ENCODE data around the gene CLIC2. TPM values are rescaled to one million over a fixed set of nuclear protein-coding genes. Genes with fewer than 3 reads are reported as not detected.

The CLIC2 gene
- total and polyA plus RNA-seq, 10 of the 15 experiments (the other 5 are each of a cell fraction or from before 2014, with no cell fraction given): 18.4 to 41.0 (median 21.1) TPM

- no peaks in the 10 kb centered on the region for H3K36me3 ChIP-seq (ENCODE audit: control insufficient read depth in 2 of 2, insufficient read depth in 2 of 2, low read length in 1 of 2)
- FAIRE-seq (no peak), ATAC-seq (peak; percentile 92), DNase-seq (ENCODE audit: low read depth, low spot score) (peak; percentile 24)
- H3K9ac ChIP-seq (ENCODE audit: control insufficient read depth, insufficient read depth, low read length): peak within 1 kb of the TSS; percentile 65
- ChIA-PET POLR2A (no interaction called here), SMC1A (ENCODE audit: uncharacterized antibody, unreplicated experiment) (no interaction called here), RAD21 (ENCODE audit: unreplicated experiment) (interaction anchor here (1.2 to 1.8 kb wide), 2 partner anchors 33 to 47 kb away, joined by 3 to 4 read pairs; no protein-coding TSS in a partner anchor), CTCF (interaction anchor here (0.6 kb wide), 1 partner anchor 122 kb away, joined by 3 read pairs; no protein-coding TSS in a partner anchor)
- H3K4me3 ChIP-seq: peak within 1 kb of the TSS; percentile 56
- no peaks in the 10 kb centered on the region for H3K27me3 ChIP-seq (replicated peaks in 1 of 2; ENCODE audit: control insufficient read depth in 2 of 2, insufficient read depth in 2 of 2, low read length in 1 of 2)
- in situ Hi-C loops (cut with MboI) (no loop called here), intact Hi-C loops (cut with micrococcal nuclease; ENCODE audit: unreplicated experiment) (loop anchor here (1.0 kb wide), 1 partner anchor 48 kb away; the partner anchor contains the start of gene VBP1)
- no peaks in the 10 kb centered on the region for H4K20me1 ChIP-seq (ENCODE audit: control insufficient read depth, insufficient read depth)
- peaks cover 17% of the 10 kb centered on the region for H3K79me2 ChIP-seq (ENCODE audit: control insufficient read depth, insufficient read depth, low read length)
- peak within 1 kb of the TSS; percentile 68 for H3K27ac ChIP-seq (ENCODE audit: control insufficient read depth, insufficient read depth)
- TSS peak; percentile 56 for BruUV-seq (replicated peaks)
- no peaks in the 10 kb centered on the region for H3K4me1 ChIP-seq (ENCODE audit: control insufficient read depth, insufficient read depth, low read length)
- peak within 1 kb of the TSS; percentile 82 for H2AFZ ChIP-seq (ENCODE audit: control insufficient read depth, low read depth, low read length)
- 25% methylated on average over 58 of the region's 58 CpGs for WGBS (ENCODE audit: insufficient coverage, insufficient replicate concordance, low lambda C conversion rate, missing lambda C conversion rate)
- peak within 1 kb of the TSS; percentile 95 for H3K4me2 ChIP-seq (ENCODE audit: control insufficient read depth, insufficient read depth)
- no peaks in the 10 kb centered on the region for H3K9me3 ChIP-seq (replicated peaks; ENCODE audit: control insufficient read depth, insufficient read depth, low read length)
- TF ChIP-seq CREB1 (IDR thresholded peaks at IDR 0.05; ENCODE audit: low read depth) (peak; percentile 85), MTA2 (IDR thresholded peaks at IDR 0.05; ENCODE audit: low read depth) (no peak), NKRF (conservative IDR thresholded peaks at IDR 0.05) (0 out of 2 replicates have a peak, but pooled peaks have one; percentile 23), POLR2AphosphoS2 (IDR thresholded peaks at IDR 0.05; ENCODE audit: low read depth, low read length) (no peak), ZNF384 (IDR thresholded peaks at IDR 0.05; ENCODE audit: borderline replicate concordance, low read depth, low read length) (no peak), PKNOX1 (IDR thresholded peaks at IDR 0.05) (no peak), RELA (IDR thresholded peaks at IDR 0.05; ENCODE audit: borderline replicate concordance, partially characterized antibody) (peak; percentile 37), NRF1 (conservative IDR thresholded peaks at IDR 0.05; ENCODE audit: low read depth, low read length) (no peak), MYC (IDR thresholded peaks at IDR 0.05; ENCODE audit: insufficient read depth, insufficient read length, insufficient replicate concordance, low read length, severe bottlenecking) (no peak), JUNB (IDR thresholded peaks at IDR 0.05) (peak; percentile 23; the same call in 1 of the 2 replicates), GATAD2B (conservative IDR thresholded peaks at IDR 0.05; ENCODE audit: low read depth) (0 out of 2 replicates have a peak, but pooled peaks have one; percentile 37), CHD1 (IDR thresholded peaks at IDR 0.05; ENCODE audit: low read depth, low read length) (no peak), ZNF274 (IDR thresholded peaks at IDR 0.05; ENCODE audit: insufficient read depth, insufficient read length) (no peak), ZNF622 (IDR thresholded peaks at IDR 0.05) (no peak), POLR2A (IDR thresholded peaks at IDR 0.05; ENCODE audit: low read depth, low read length) (peak; percentile 71), RB1 (IDR thresholded peaks at IDR 0.05; ENCODE audit: borderline replicate concordance) (no peak)
- TF ChIP-seq, protein P1, sequence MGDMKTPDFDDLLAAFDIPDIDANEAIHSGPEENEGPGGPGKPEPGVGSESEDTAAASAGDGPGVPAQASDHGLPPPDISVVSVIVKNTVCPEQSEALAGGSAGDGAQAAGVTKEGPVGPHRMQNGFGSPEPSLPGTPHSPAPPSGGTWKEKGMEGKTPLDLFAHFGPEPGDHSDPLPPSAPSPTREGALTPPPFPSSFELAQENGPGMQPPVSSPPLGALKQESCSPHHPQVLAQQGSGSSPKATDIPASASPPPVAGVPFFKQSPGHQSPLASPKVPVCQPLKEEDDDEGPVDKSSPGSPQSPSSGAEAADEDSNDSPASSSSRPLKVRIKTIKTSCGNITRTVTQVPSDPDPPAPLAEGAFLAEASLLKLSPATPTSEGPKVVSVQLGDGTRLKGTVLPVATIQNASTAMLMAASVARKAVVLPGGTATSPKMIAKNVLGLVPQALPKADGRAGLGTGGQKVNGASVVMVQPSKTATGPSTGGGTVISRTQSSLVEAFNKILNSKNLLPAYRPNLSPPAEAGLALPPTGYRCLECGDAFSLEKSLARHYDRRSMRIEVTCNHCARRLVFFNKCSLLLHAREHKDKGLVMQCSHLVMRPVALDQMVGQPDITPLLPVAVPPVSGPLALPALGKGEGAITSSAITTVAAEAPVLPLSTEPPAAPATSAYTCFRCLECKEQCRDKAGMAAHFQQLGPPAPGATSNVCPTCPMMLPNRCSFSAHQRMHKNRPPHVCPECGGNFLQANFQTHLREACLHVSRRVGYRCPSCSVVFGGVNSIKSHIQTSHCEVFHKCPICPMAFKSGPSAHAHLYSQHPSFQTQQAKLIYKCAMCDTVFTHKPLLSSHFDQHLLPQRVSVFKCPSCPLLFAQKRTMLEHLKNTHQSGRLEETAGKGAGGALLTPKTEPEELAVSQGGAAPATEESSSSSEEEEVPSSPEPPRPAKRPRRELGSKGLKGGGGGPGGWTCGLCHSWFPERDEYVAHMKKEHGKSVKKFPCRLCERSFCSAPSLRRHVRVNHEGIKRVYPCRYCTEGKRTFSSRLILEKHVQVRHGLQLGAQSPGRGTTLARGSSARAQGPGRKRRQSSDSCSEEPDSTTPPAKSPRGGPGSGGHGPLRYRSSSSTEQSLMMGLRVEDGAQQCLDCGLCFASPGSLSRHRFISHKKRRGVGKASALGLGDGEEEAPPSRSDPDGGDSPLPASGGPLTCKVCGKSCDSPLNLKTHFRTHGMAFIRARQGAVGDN (IDR thresholded peaks at IDR 0.05): 0 out of 2 replicates have a peak, but pooled peaks have one; percentile 18
Measured at GRCh38 chrX:155263854-155264628, 70.4 kb downstream of the CLIC2 start, which contains the start of gene RAB39B. RAB39B (minus strand) TSS chrX:155264491; CDS start chrX:155264288, 203 bp downstream.
